Smooth muscle cell (in vitro differentiated cells): ENCODE results near the gene DYNLT2B. TPM values are rescaled to one million over a fixed set of nuclear protein-coding genes. Genes with fewer than 3 reads are reported as not detected.

Experiments
- DNase-seq: peaks from one replicate; lab custom pipeline; 2025; ENCODE audit not compliant: unreplicated experiment; lab: John Stamatoyannopoulos, UW
- H2AFZ ChIP-seq: fragments of 200-600 bp; sonication (generic); 2 replicates; pipeline ENCODE4 v1.6.0; 2016; ENCODE audit warnings: antibody characterized with exemption, low read depth, mild to moderate bottlenecking
- H3F3A ChIP-seq: fragments of 200-600 bp; sonication (generic); 2 replicates; pipeline ENCODE4 v1.6.0; 2017; ENCODE audit warnings: antibody characterized with exemption, low read depth
- H3K27ac ChIP-seq: fragments of 200-600 bp; sonication (generic); 2 replicates; pipeline ENCODE4 v1.5.1; 2016; ENCODE audit warnings: low read depth, mild to moderate bottlenecking
- H3K27me3 ChIP-seq: fragments of 200-600 bp; sonication (generic); 2 replicates; pipeline ENCODE4 v1.6.1; 2016; ENCODE audit warnings: low read depth, mild to moderate bottlenecking
- H3K36me3 ChIP-seq: fragments of 200-600 bp; sonication (generic); 2 replicates; pipeline ENCODE4 v1.5.1; 2016; ENCODE audit warnings: low read depth
- H3K4me1 ChIP-seq: fragments of 200-600 bp; sonication (generic); 2 replicates; pipeline ENCODE4 v1.5.1; 2016; ENCODE audit warnings: low read depth
- H3K4me2 ChIP-seq: fragments of 200-600 bp; sonication (generic); 2 replicates; pipeline ENCODE4 v1.6.0; 2016; ENCODE audit warnings: mild to moderate bottlenecking
- H3K4me3 ChIP-seq: fragments of 200-600 bp; sonication (generic); 2 replicates; pipeline ENCODE4 v1.5.1; 2016; ENCODE audit warnings: mild to moderate bottlenecking
- H3K79me2 ChIP-seq: fragments of 200-600 bp; sonication (generic); 2 replicates; pipeline ENCODE4 v1.6.0; 2016; ENCODE audit warnings: low read depth, mild to moderate bottlenecking
- H3K9ac ChIP-seq: fragments of 200-600 bp; sonication (generic); 2 replicates; pipeline ENCODE4 v1.6.0; 2016; ENCODE audit warnings: low read depth
- H3K9me3 ChIP-seq: fragments of 200-600 bp; sonication (generic); replicated peaks from 2 replicates; pipeline ENCODE4 v1.5.1; 2016; ENCODE audit warnings: low read depth
- H4K20me1 ChIP-seq: fragments of 200-600 bp; sonication (generic); 2 replicates; pipeline ENCODE4 v1.6.0; 2016; ENCODE audit warnings: low read depth
- WGBS: methylation state at CpG from one replicate; pipeline ENCODE4 v1.1.7; 2016; ENCODE audit warnings: low lambda C conversion rate; 5-methylcytosine and 5-hydroxymethylcytosine counted together
- polyA plus RNA-seq: library from polyadenylated mRNA; unstranded; fragments of >200 nt; fragmentation: Nextera tagmentation; extraction: Ambion mirVana; gene quantifications from 2 replicates; pipeline ENCODE4 v1.2.1, GENCODE V29; 2016
- total RNA-seq: library from RNA; depleted of rRNA; stranded (reverse); fragments of >200 nt; gene quantifications from 2 replicates; pipeline ENCODE4 v1.2.3, GENCODE V29; 2014
- TF ChIP-seq, protein P1 (sequence below): fragments of 200-600 bp; sonication (generic); IDR thresholded peaks from 2 replicates; pipeline ENCODE4 v1.5.1; 2017; ENCODE audit warnings: borderline replicate concordance, mild to moderate bottlenecking, antibody characterized with exemption; ENCODE audit not compliant: insufficient read depth, poor library complexity, severe bottlenecking

The DYNLT2B gene
- total and polyA plus RNA-seq, 2 experiments from 2014 or later: 22.8 to 24.5 TPM

GRCh38 chr3:196357905-196358304, 39.9 kb upstream of the DYNLT2B start:
- H4K20me1 ChIP-seq: peaks cover 33% of the 10 kb centered on the region
- no peaks in the 10 kb centered on the region for H3F3A ChIP-seq
- WGBS: 97% methylated on average over 7 of the region's 7 CpGs
- H3K9me3 ChIP-seq: no peaks in the 10 kb centered on the region
- H3K4me2 ChIP-seq: no peak overlapping the region
- no peaks in the 10 kb centered on the region for H3K27me3 ChIP-seq
- no peak overlapping the region for H3K4me3 ChIP-seq
- no peak overlapping the region for H3K9ac ChIP-seq
- TF ChIP-seq, protein P1, sequence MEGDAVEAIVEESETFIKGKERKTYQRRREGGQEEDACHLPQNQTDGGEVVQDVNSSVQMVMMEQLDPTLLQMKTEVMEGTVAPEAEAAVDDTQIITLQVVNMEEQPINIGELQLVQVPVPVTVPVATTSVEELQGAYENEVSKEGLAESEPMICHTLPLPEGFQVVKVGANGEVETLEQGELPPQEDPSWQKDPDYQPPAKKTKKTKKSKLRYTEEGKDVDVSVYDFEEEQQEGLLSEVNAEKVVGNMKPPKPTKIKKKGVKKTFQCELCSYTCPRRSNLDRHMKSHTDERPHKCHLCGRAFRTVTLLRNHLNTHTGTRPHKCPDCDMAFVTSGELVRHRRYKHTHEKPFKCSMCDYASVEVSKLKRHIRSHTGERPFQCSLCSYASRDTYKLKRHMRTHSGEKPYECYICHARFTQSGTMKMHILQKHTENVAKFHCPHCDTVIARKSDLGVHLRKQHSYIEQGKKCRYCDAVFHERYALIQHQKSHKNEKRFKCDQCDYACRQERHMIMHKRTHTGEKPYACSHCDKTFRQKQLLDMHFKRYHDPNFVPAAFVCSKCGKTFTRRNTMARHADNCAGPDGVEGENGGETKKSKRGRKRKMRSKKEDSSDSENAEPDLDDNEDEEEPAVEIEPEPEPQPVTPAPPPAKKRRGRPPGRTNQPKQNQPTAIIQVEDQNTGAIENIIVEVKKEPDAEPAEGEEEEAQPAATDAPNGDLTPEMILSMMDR: no peak
- no peaks in the 10 kb centered on the region for H3K79me2 ChIP-seq
- peaks cover 34% of the 10 kb centered on the region for H3K36me3 ChIP-seq
- no peak overlapping the region for H3K27ac ChIP-seq
- H3K4me1 ChIP-seq: no peaks in the 10 kb centered on the region
- no peak overlapping the region for H2AFZ ChIP-seq
- DNase-seq: no peak

GRCh38 chr3:196356556-196356955, 38.5 kb upstream of the DYNLT2B start:
- no peak overlapping the region for H3K4me3 ChIP-seq
- H4K20me1 ChIP-seq: peaks cover 33% of the 10 kb centered on the region
- no peak overlapping the region for H3K27ac ChIP-seq
- no peak overlapping the region for H2AFZ ChIP-seq
- peaks cover 34% of the 10 kb centered on the region for H3K36me3 ChIP-seq
- no peaks in the 10 kb centered on the region for H3K79me2 ChIP-seq
- no peaks in the 10 kb centered on the region for H3K27me3 ChIP-seq
- DNase-seq: no peak
- no peak overlapping the region for H3K4me2 ChIP-seq
- no peak overlapping the region for H3K9ac ChIP-seq
- H3F3A ChIP-seq: no peaks in the 10 kb centered on the region
- 95% methylated on average over 4 of the region's 4 CpGs for WGBS
- no peaks in the 10 kb centered on the region for H3K9me3 ChIP-seq
- TF ChIP-seq, protein P1: no peak
- no peaks in the 10 kb centered on the region for H3K4me1 ChIP-seq

DNA sequence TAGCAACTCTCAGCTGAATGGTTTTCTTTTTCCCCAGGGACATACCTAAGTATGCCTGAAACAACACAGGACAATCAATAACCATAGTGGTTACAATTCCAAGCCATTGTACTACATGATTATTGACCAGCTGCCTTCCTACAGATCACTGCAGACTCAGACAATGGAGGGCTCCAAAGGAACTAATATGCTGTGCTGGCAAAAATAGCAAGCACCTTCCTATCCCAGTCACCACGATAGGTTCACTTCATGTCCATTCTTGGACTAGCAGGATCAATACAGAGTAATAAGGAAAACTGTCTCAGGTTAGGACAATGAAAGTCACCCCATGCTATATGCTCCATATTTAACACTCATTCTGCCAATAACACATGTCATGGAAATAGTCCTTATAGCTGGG, 37.6 kb upstream of the DYNLT2B start:
- H3K4me2 ChIP-seq: no peak overlapping the region
- no peaks in the 10 kb centered on the region for H3F3A ChIP-seq
- no peak overlapping the region for H2AFZ ChIP-seq
- H3K27ac ChIP-seq: no peak overlapping the region
- no peaks in the 10 kb centered on the region for H3K79me2 ChIP-seq
- peaks cover 33% of the 10 kb centered on the region for H4K20me1 ChIP-seq
- H3K4me1 ChIP-seq: no peaks in the 10 kb centered on the region
- TF ChIP-seq, protein P1: no peak
- DNase-seq: no peak
- H3K9me3 ChIP-seq: no peaks in the 10 kb centered on the region
- no peaks in the 10 kb centered on the region for H3K27me3 ChIP-seq
- H3K36me3 ChIP-seq: peaks cover 25% of the 10 kb centered on the region
- no peak overlapping the region for H3K9ac ChIP-seq
- WGBS: 96% methylated on average over 1 of the region's 1 CpG
- no peak overlapping the region for H3K4me3 ChIP-seq

GRCh38 chr3:196354132-196354531, 36.1 kb upstream of the DYNLT2B start:
- H3K36me3 ChIP-seq: peaks cover 25% of the 10 kb centered on the region
- no peaks in the 10 kb centered on the region for H3K79me2 ChIP-seq
- no peak overlapping the region for H3K27ac ChIP-seq
- no peak overlapping the region for H3K4me2 ChIP-seq
- no peaks in the 10 kb centered on the region for H3K9me3 ChIP-seq
- H4K20me1 ChIP-seq: peaks cover 22% of the 10 kb centered on the region
- WGBS: 100% methylated on average over 6 of the region's 6 CpGs
- H3K4me3 ChIP-seq: no peak overlapping the region
- TF ChIP-seq, protein P1: no peak
- no peak overlapping the region for H3K9ac ChIP-seq
- H3K27me3 ChIP-seq: no peaks in the 10 kb centered on the region
- no peaks in the 10 kb centered on the region for H3K4me1 ChIP-seq
- H2AFZ ChIP-seq: no peak overlapping the region
- no peaks in the 10 kb centered on the region for H3F3A ChIP-seq
- DNase-seq: no peak
